Vagina (tissue), 2 donors: Measurements from ENCODE around the gene WWOX. TPM values are rescaled to one million over a fixed set of nuclear protein-coding genes. Genes with fewer than 3 reads are reported as not detected.

Source experiments
- DNase-seq, 2 donors: peaks; one replicate each; pipeline ENCODE4 v3.0.0-alpha.2; 2017; ENCODE audit errors: extremely low spot score in 2 of 2
- H3K27ac ChIP-seq: fragments of 200-600 bp; sonication (generic); one replicate; pipeline ENCODE4 v1.5.1; 2019
- H3K27me3 ChIP-seq: fragments of 200-600 bp; sonication (generic); one replicate; pipeline ENCODE4 v1.5.1; 2019
- H3K36me3 ChIP-seq, 2 donors: fragments of 200-600 bp; sonication (generic); one replicate each; pipeline ENCODE4 v1.5.1; 2017 to 2019
- H3K4me1 ChIP-seq: fragments of 200-600 bp; sonication (generic); one replicate; pipeline ENCODE4 v1.5.1; 2019
- H3K4me3 ChIP-seq, 2 donors: fragments of 200-600 bp; sonication (generic); 1 replicate in 1 of 2; 2 replicates in 1 of 2; pipeline ENCODE4 v1.5.1; 2016 to 2019
- H3K9me3 ChIP-seq: fragments of 200-600 bp; sonication (generic); one replicate; pipeline ENCODE4 v1.5.1; 2019
- POLR2A ChIP-seq, 2 donors: fragments of 450-650 bp; IDR thresholded peaks; one replicate each; pipeline ENCODE4 v1.6.1; 2017; ENCODE audit warnings: antibody characterized with exemption in 2 of 2, mild to moderate bottlenecking in 2 of 2, moderate library complexity in 2 of 2
- POLR2AphosphoS5 ChIP-seq, 2 donors: sonication (generic); formaldehyde crosslinking; IDR thresholded peaks; one replicate each; pipeline ENCODE4 v1.9.0; 2017; ENCODE audit warnings: antibody characterized with exemption in 2 of 2, mild to moderate bottlenecking in 2 of 2, low read depth in 1 of 2; ENCODE audit not compliant: insufficient read depth in 1 of 2
- intact Hi-C: fragments of 100-400 bp; cut with DNase I; formaldehyde crosslinking; loops from one replicate; pipeline ENCODE4 v1.15.1; 2023
- total RNA-seq: library from RNA; depleted of rRNA; stranded (reverse); fragments of >200 nt; gene quantifications from one replicate; pipeline ENCODE4 v1.2.3, GENCODE V29; 2016
- TF ChIP-seq, protein P1 (sequence below), 3 experiments: fragments of 450-650 bp in 2 of 3; fragments of 200-600 bp in 1 of 3; sonication (generic) in 1 of 3; IDR thresholded peaks; one replicate each; pipeline ENCODE4 v1.5.1; 2017 to 2019; ENCODE audit warnings: antibody characterized with exemption in 3 of 3, mild to moderate bottlenecking in 2 of 3, moderate library complexity in 2 of 3

Gene WWOX
- total RNA-seq, 1 donor from 2014 or later: 33.1 TPM

DNA sequence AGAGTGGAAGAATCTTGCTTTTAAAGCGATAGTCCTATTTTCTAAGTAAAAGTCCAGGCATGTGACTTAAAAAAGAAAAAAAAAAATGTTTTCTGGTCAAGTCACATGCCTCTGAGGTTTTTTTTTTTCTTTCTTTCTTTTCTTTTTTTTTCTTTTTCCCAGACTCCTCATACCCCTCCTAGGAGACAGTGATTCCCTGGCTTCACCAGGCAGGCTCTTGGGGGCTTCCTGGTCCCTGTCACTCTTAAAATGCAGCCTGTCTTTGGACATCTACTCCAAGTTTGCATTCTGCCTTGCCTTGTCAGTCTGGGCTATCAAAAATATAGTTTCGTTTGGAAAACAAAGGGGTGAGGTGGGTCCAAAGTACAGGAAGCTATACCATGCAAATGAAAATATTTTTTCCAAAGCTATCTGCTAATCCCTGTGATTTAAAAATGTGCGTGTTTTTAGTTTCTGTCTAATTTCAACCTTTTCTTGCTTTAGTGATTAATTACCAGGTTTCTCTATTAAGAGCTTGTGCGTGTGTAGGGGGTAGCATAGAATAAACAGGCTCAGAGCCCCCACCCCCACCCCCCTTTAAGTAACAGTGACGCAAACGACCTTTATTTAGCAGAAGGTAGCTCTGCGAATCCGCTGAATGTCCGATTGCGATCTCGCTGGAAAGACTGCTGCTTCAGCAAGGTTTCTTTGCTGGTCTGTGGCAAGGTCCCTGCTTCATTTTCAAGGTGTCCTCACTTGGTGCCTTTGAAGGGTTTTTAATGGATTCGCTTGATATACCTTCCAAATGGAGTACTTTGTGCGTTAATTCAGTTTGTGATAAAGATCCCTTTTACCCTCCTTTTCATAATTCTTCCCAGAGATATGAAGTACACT is 510.2 kb downstream of the WWOX start:
- no peaks in the 10 kb centered on the region for H3K36me3 ChIP-seq
- TF ChIP-seq POLR2A (IDR thresholded peaks at IDR 0.05): no peak
- no peak for TF ChIP-seq POLR2AphosphoS5 (IDR thresholded peaks at IDR 0.05; ENCODE audit: insufficient read depth in 1 of 2, low read depth in 1 of 2)
- TF ChIP-seq, protein P1, sequence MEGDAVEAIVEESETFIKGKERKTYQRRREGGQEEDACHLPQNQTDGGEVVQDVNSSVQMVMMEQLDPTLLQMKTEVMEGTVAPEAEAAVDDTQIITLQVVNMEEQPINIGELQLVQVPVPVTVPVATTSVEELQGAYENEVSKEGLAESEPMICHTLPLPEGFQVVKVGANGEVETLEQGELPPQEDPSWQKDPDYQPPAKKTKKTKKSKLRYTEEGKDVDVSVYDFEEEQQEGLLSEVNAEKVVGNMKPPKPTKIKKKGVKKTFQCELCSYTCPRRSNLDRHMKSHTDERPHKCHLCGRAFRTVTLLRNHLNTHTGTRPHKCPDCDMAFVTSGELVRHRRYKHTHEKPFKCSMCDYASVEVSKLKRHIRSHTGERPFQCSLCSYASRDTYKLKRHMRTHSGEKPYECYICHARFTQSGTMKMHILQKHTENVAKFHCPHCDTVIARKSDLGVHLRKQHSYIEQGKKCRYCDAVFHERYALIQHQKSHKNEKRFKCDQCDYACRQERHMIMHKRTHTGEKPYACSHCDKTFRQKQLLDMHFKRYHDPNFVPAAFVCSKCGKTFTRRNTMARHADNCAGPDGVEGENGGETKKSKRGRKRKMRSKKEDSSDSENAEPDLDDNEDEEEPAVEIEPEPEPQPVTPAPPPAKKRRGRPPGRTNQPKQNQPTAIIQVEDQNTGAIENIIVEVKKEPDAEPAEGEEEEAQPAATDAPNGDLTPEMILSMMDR (IDR thresholded peaks at IDR 0.05): no peak
- no peak for DNase-seq
- H3K4me1 ChIP-seq: peaks cover 11% of the 10 kb centered on the region
- H3K4me3 ChIP-seq: peak overlapping the region; percentile 31 to 35
- H3K27ac ChIP-seq: peak overlapping the region; percentile 80
- H3K9me3 ChIP-seq: no peaks in the 10 kb centered on the region
- intact Hi-C loops: no loop called here
- no peaks in the 10 kb centered on the region for H3K27me3 ChIP-seq

DNA sequence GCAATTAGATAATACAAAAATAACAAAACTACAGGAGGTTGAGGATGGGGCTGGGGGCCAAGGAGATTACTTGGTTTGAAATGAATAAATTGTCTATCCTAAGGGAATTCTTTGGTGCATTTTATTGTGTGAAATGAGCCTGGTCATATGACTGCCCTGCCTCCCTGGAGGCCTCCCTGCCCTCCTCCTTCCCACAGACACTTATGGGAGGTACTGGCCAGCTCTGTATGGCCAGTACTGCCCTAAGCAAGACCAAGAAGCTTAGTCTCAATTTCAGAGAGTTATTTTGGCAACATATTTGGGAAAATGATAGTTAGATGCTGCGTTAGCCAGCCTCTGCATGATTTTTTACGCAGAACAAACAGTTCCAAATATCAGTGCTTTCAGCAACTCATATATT is 511.9 kb downstream of the WWOX start:
- no peaks in the 10 kb centered on the region for H3K36me3 ChIP-seq
- H3K9me3 ChIP-seq: no peaks in the 10 kb centered on the region
- DNase-seq: no peak
- no peaks in the 10 kb centered on the region for H3K27me3 ChIP-seq
- peaks cover 11% of the 10 kb centered on the region for H3K4me1 ChIP-seq
- no peak overlapping the region for H3K4me3 ChIP-seq
- H3K27ac ChIP-seq: no peak overlapping the region
- TF ChIP-seq POLR2A (IDR thresholded peaks at IDR 0.05) (no peak), POLR2AphosphoS5 (IDR thresholded peaks at IDR 0.05; ENCODE audit: insufficient read depth in 1 of 2, low read depth in 1 of 2) (no peak)
- TF ChIP-seq, protein P1 (IDR thresholded peaks at IDR 0.05): no peak
- intact Hi-C loops: no loop called here

DNA sequence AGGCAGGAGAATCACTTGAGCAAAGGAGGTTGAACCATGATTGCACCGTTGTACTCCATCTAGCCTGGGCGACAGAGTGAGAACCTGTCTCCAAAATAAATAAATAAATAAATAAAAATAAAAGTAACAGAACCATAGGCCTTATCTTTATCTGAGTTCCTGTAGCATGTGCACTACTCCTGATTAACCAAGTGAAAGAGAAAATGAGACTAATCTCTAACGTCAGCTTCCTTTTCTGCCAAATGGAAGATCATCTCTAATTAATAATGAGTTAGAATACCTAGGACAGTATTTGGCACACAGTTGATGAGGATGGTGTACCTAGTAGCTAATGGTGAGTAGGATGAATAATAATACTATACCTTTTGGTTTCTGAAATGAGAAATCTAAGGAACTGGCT is 520.4 kb downstream of the WWOX start:
- Histone ChIP-seq H3K36me3 (no peaks in the 10 kb centered on the region), H3K4me1 (peaks cover 9% of the 10 kb centered on the region), H3K4me3 (no peak overlapping the region), H3K27me3 (no peaks in the 10 kb centered on the region), H3K9me3 (no peaks in the 10 kb centered on the region), H3K27ac (no peak overlapping the region)
- TF ChIP-seq POLR2A (IDR thresholded peaks at IDR 0.05) (no peak), POLR2AphosphoS5 (IDR thresholded peaks at IDR 0.05; ENCODE audit: insufficient read depth in 1 of 2, low read depth in 1 of 2) (no peak)
- TF ChIP-seq, protein P1 (IDR thresholded peaks at IDR 0.05): no peak
- intact Hi-C loops: no loop called here
- DNase-seq: no peak

- Histone ChIP-seq H3K27me3 (no peaks in the 10 kb centered on the region), H3K36me3 (no peaks in the 10 kb centered on the region), H3K27ac (no peak overlapping the region), H3K4me1 (peaks cover 11% of the 10 kb centered on the region), H3K4me3 (no peak overlapping the region), H3K9me3 (no peaks in the 10 kb centered on the region)
- intact Hi-C loops: no loop called here
- DNase-seq: no peak
- TF ChIP-seq, protein P1 (IDR thresholded peaks at IDR 0.05): no peak
- TF ChIP-seq POLR2AphosphoS5 (IDR thresholded peaks at IDR 0.05; ENCODE audit: insufficient read depth in 1 of 2, low read depth in 1 of 2): no peak
- TF ChIP-seq POLR2A (IDR thresholded peaks at IDR 0.05): no peak
These were observed 520.8 kb downstream of the WWOX start for GRCh38 chr16:78620291-78620690.

GRCh38 chr16:78623796-78624195 is 524.3 kb downstream of the WWOX start:
- Histone ChIP-seq H3K36me3 (no peaks in the 10 kb centered on the region), H3K27me3 (no peaks in the 10 kb centered on the region), H3K4me3 (no peak overlapping the region), H3K9me3 (no peaks in the 10 kb centered on the region), H3K4me1 (peaks cover 11% of the 10 kb centered on the region), H3K27ac (no peak overlapping the region)
- no peak for TF ChIP-seq POLR2AphosphoS5 (IDR thresholded peaks at IDR 0.05; ENCODE audit: insufficient read depth in 1 of 2, low read depth in 1 of 2)
- no peak for TF ChIP-seq POLR2A (IDR thresholded peaks at IDR 0.05)
- TF ChIP-seq, protein P1 (IDR thresholded peaks at IDR 0.05): no peak
- intact Hi-C loops: no loop called here
- no peak for DNase-seq
